CD14-positive monocyte (primary cell): ENCODE measurements around the gene TNIK. TPM values are rescaled to one million over a fixed set of nuclear protein-coding genes. Genes with fewer than 3 reads are reported as not detected.

Experiments used
- DNase-seq, 3 donors: peaks; one replicate each; pipeline ENCODE4 v3.0.0-alpha.2; 2011 to 2022
- H2AFZ ChIP-seq: 2 replicates; pipeline ENCODE4 v1.6.0; 2012; ENCODE audit warnings: mild to moderate bottlenecking, low read depth, low read length, inconsistent platforms; ENCODE audit not compliant: insufficient read depth, poor library complexity, severe bottlenecking
- H3K27ac ChIP-seq, 2 donors: 1 replicate in 1 of 2; 2 replicates in 1 of 2; pipeline ENCODE4 v1.5.1; 2012 to 2013; ENCODE audit warnings: low read length in 2 of 2, control low read depth in 1 of 2, inconsistent platforms in 1 of 2, low read depth in 1 of 2, mild to moderate bottlenecking in 1 of 2
- H3K27me3 ChIP-seq, 2 donors: one replicate each; pipeline versions ENCODE4 v1.6.0 to v1.6.1; 2011 to 2013; ENCODE audit warnings: low read length in 2 of 2; ENCODE audit not compliant: control insufficient read depth in 2 of 2, insufficient read depth in 2 of 2
- H3K36me3 ChIP-seq, 2 donors: replicated peaks in 1 of 2; 1 replicate in 1 of 2; 2 replicates in 1 of 2; pipeline versions ENCODE4 v1.5.1 to v1.6.1; 2012 to 2013; ENCODE audit warnings: low read length in 2 of 2, control low read depth in 1 of 2, inconsistent platforms in 1 of 2, mild to moderate bottlenecking in 1 of 2; ENCODE audit not compliant: insufficient read depth in 2 of 2, control insufficient read depth in 1 of 2
- H3K4me1 ChIP-seq, 2 donors: 1 replicate in 1 of 2; 2 replicates in 1 of 2; pipeline versions ENCODE4 v1.5.1 to v1.6.1; 2012 to 2013; ENCODE audit warnings: low read length in 2 of 2, control low read depth in 1 of 2, inconsistent platforms in 1 of 2, mild to moderate bottlenecking in 1 of 2, moderate library complexity in 1 of 2; ENCODE audit not compliant: insufficient read depth in 2 of 2, control insufficient read depth in 1 of 2
- H3K4me2 ChIP-seq: replicated peaks from 2 replicates; pipeline ENCODE3; 2012; ENCODE audit warnings: low read length, moderate library complexity, mild to moderate bottlenecking; ENCODE audit not compliant: poor library complexity, severe bottlenecking; ENCODE audit errors: extremely low read depth
- H3K4me3 ChIP-seq, 3 experiments: fragments of 200-600 bp in 1 of 3; sonication (generic) in 1 of 3; replicated peaks in 1 of 3; 1 replicate in 2 of 3; 2 replicates in 1 of 3; pipeline ENCODE4 v1.5.1; 2011 to 2013; ENCODE audit warnings: low read length in 3 of 3, mild to moderate bottlenecking in 3 of 3, control low read depth in 2 of 3, low read depth in 2 of 3, inconsistent platforms in 1 of 3, moderate library complexity in 1 of 3
- H3K79me2 ChIP-seq: 2 replicates; pipeline ENCODE4 v1.6.0; 2012; ENCODE audit warnings: mild to moderate bottlenecking, control low read depth, inconsistent platforms, low read length, moderate library complexity; ENCODE audit not compliant: insufficient read depth
- H3K9ac ChIP-seq: 2 replicates; pipeline ENCODE4 v1.6.0; 2017; ENCODE audit warnings: low read length, mild to moderate bottlenecking; ENCODE audit not compliant: insufficient read depth, poor library complexity, severe bottlenecking
- H3K9me3 ChIP-seq, 2 donors: replicated peaks in 1 of 2; 1 replicate in 1 of 2; 2 replicates in 1 of 2; pipeline versions ENCODE4 v1.5.1 to v1.6.1; 2012 to 2013; ENCODE audit warnings: low read length in 2 of 2, control low read depth in 1 of 2; ENCODE audit not compliant: control insufficient read depth in 1 of 2, insufficient read depth in 1 of 2
- H4K20me1 ChIP-seq: 2 replicates; pipeline ENCODE4 v1.6.0; 2012; ENCODE audit warnings: mild to moderate bottlenecking, low read length, control low read depth, moderate library complexity; ENCODE audit not compliant: insufficient read depth
- H3K27ac Mint-ChIP-seq, 7 donors: one replicate each; pipeline ENCODE4 v1.8.0; 2020; ENCODE audit warnings: mild to moderate bottlenecking in 7 of 7, mixed read lengths in 7 of 7, moderate library complexity in 6 of 7, inconsistent platforms in 2 of 7
- H3K27me3 Mint-ChIP-seq, 3 donors: one replicate each; pipeline ENCODE4 v1.8.0; 2021 to 2022; ENCODE audit warnings: low read depth in 3 of 3, mild to moderate bottlenecking in 3 of 3, mixed read lengths in 3 of 3, moderate library complexity in 3 of 3, inconsistent platforms in 1 of 3
- H3K36me3 Mint-ChIP-seq, 2 donors: one replicate each; pipeline ENCODE4 v1.8.0; 2020; ENCODE audit warnings: mixed read lengths in 2 of 2, inconsistent platforms in 1 of 2, mild to moderate bottlenecking in 1 of 2
- H3K4me1 Mint-ChIP-seq: one replicate; pipeline ENCODE4 v1.8.0; 2020; ENCODE audit warnings: mild to moderate bottlenecking, mixed read lengths
- H3K4me3 Mint-ChIP-seq, 2 donors: one replicate each; pipeline ENCODE4 v1.8.0; 2020; ENCODE audit warnings: mild to moderate bottlenecking in 2 of 2, mixed read lengths in 2 of 2, moderate library complexity in 1 of 2
- H3K9me3 Mint-ChIP-seq, 7 donors: one replicate each; pipeline ENCODE4 v1.8.0; 2020 to 2022; ENCODE audit warnings: mixed read lengths in 7 of 7, mild to moderate bottlenecking in 6 of 7, moderate library complexity in 6 of 7, inconsistent platforms in 2 of 7
- CTCF ChIP-seq: fragments of 200-600 bp; IDR thresholded peaks from one replicate; pipeline ENCODE4 v1.8.0; 2022; ENCODE audit warnings: antibody characterized with exemption, mild to moderate bottlenecking
- WGBS: methylation state at CpG from one replicate; pipeline ENCODE4 v1.1.5; 2013; ENCODE audit warnings: missing lambda C conversion rate; ENCODE audit not compliant: insufficient coverage; 5-methylcytosine and 5-hydroxymethylcytosine counted together
- intact Hi-C, 2 donors: fragments of 100-400 bp; cut with micrococcal nuclease; formaldehyde crosslinking; loops; one replicate each; pipeline versions ENCODE4 v1.15.0 to v1.15.1; 2023
- polyA plus RNA-seq, 3 donors: library from polyadenylated mRNA; depleted of rRNA in 1 of 3; unstranded in 2 of 3; stranded (reverse) in 1 of 3; fragments of 300-500 nt in 2 of 3; fragments of >200 nt in 1 of 3; fragmentation: Illumina TruSeq in 2 of 3; gene quantifications; 1 replicate in 2 of 3; 2 replicates in 1 of 3; pipeline ENCODE4 v1.2.3, GENCODE V29; 2012 to 2021

TNIK gene
- polyA plus RNA-seq, 3 donors, result 0.36 to 1.8 (median 0.75) TPM

- Histone ChIP-seq H3K4me1 (no peaks in the 10 kb centered on the region), H3K79me2 (no peaks in the 10 kb centered on the region), H2AFZ (no peak overlapping the region), H3K9ac (no peak overlapping the region), H3K4me2 (no peak overlapping the region), H3K36me3 (no peaks in the 10 kb centered on the region), H3K9me3 (peaks cover 3 to 6% of the 10 kb centered on the region in 2 donors), H3K27me3 (no peaks in the 10 kb centered on the region), H3K4me3 (no peak overlapping the region), H3K27ac (no peak overlapping the region), H4K20me1 (no peaks in the 10 kb centered on the region)
- Mint-ChIP-seq H3K4me3 (no peak overlapping the region), H3K27me3 (peaks cover 0 to 6% (median 2%) of the 10 kb centered on the region in 3 donors), H3K9me3 (peaks cover 3 to 8% (median 5%) of the 10 kb centered on the region in 7 donors), H3K4me1 (peaks cover 6% of the 10 kb centered on the region), H3K36me3 (no peaks in the 10 kb centered on the region), H3K27ac (peak overlapping the region in 1 of 7 donors; percentile 13)
- intact Hi-C loops, result loop anchor here in 1 of 2 donors (5.0 kb wide), 1 partner anchor 404 kb away; no protein-coding TSS in a partner anchor
- DNase-seq, result peak; percentile 21 to 52 (median 39)
- peak; percentile 83 for TF ChIP-seq CTCF
Measured at GRCh38 chr3:171163101-171164066, 296.8 kb downstream of the TNIK start.

DNA sequence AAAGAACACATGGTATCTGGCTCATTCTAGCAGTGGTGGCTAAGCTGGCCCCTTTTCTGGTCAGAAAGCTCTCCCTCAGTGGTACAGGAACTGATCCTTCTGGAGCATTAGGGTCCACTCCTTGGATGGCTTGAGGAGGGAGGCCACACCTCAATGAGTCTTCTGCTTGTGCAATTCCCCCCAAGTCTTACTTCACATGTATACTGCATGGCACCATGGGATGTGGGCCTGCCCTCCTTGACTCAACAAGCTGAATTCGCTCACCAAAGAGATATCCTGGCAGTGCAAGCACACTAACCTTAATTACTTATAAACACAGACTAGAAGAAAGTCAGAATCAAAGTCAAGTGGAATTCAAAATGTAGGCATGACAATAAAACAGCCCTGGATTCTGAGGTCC, 299.9 kb downstream of the TNIK start:
- H3K27ac Mint-ChIP-seq, result no peak overlapping the region

More for the DNA sequence above, 299.9 kb downstream of the TNIK start:
- intact Hi-C loops, result loop anchor here in 1 of 2 donors (5.0 kb wide), 1 partner anchor 407 kb away; no protein-coding TSS in a partner anchor
- no peak for DNase-seq
- Histone ChIP-seq H3K27me3 (no peaks in the 10 kb centered on the region), H3K4me1 (no peaks in the 10 kb centered on the region), H4K20me1 (no peaks in the 10 kb centered on the region), H3K27ac (no peak overlapping the region), H3K79me2 (no peaks in the 10 kb centered on the region), H3K9me3 (peaks cover 3 to 6% of the 10 kb centered on the region in 2 donors), H3K4me2 (no peak overlapping the region), H2AFZ (no peak overlapping the region), H3K4me3 (no peak overlapping the region), H3K9ac (no peak overlapping the region), H3K36me3 (no peaks in the 10 kb centered on the region)
- Mint-ChIP-seq H3K27me3 (peaks cover 0 to 2% (median under 1%) of the 10 kb centered on the region in 3 donors), H3K4me1 (peaks cover under 1% of the 10 kb centered on the region), H3K9me3 (peaks cover 3 to 8% (median 5%) of the 10 kb centered on the region in 7 donors), H3K4me3 (no peak overlapping the region), H3K36me3 (no peaks in the 10 kb centered on the region)
- no peak for TF ChIP-seq CTCF
- 80% methylated on average over 1 of the region's 1 CpG for WGBS
